Lung (tissue), 12 donors: Measurements from ENCODE around the gene PMM2. TPM values are rescaled to one million over a fixed set of nuclear protein-coding genes. Genes with fewer than 3 reads are reported as not detected.
"Not testable (repeated sequence)": the region's sequence is repeated elsewhere in the genome, so short reads cannot be mapped to it uniquely, and the experiment has no call there.

Source experiments
- ATAC-seq: fragments of 200-7000 bp; cut with Tn5 transposase; one replicate; pipeline ENCODE4 v1.9.1; 2020; ENCODE audit warnings: moderate number of reproducible peaks; ENCODE audit not compliant: insufficient read depth, low FRiP score
- DNase-seq, 3 donors: peaks; one replicate each; pipeline ENCODE4 v3.0.0-alpha.2; 2013 to 2017
- H3K27ac ChIP-seq, 2 donors: one replicate each; pipeline ENCODE4 v1.5.1; 2013; ENCODE audit warnings: mild to moderate bottlenecking in 2 of 2, moderate library complexity in 2 of 2, control low read depth in 1 of 2, inconsistent platforms in 1 of 2, low read depth in 1 of 2, low read length in 1 of 2
- H3K27me3 ChIP-seq, 3 donors: one replicate each; pipeline ENCODE4 v1.5.1; 2013; ENCODE audit warnings: low read length in 2 of 3; ENCODE audit not compliant: control insufficient read depth in 3 of 3, insufficient read depth in 3 of 3
- H3K36me3 ChIP-seq, 4 donors: one replicate each; pipeline ENCODE4 v1.5.1; 2013; ENCODE audit warnings: low read length in 4 of 4, mild to moderate bottlenecking in 1 of 4, moderate library complexity in 1 of 4; ENCODE audit not compliant: control insufficient read depth in 4 of 4, insufficient read depth in 4 of 4
- H3K4me1 ChIP-seq, 5 donors: one replicate each; pipeline ENCODE4 v1.5.1; 2013; ENCODE audit warnings: low read length in 5 of 5, mild to moderate bottlenecking in 2 of 5, moderate library complexity in 1 of 5; ENCODE audit not compliant: control insufficient read depth in 5 of 5, insufficient read depth in 5 of 5
- H3K4me3 ChIP-seq: one replicate; pipeline ENCODE4 v1.5.1; 2013; ENCODE audit warnings: mild to moderate bottlenecking, control low read depth, moderate library complexity
- H3K9ac ChIP-seq, 2 donors: one replicate each; pipeline ENCODE4 v1.5.1; 2013; ENCODE audit warnings: low read length in 2 of 2, control low read depth in 1 of 2; ENCODE audit not compliant: insufficient read depth in 1 of 2
- H3K9me3 ChIP-seq, 4 donors: one replicate each; pipeline ENCODE4 v1.5.1; 2013; ENCODE audit warnings: low read length in 3 of 4, mild to moderate bottlenecking in 1 of 4, moderate library complexity in 1 of 4; ENCODE audit not compliant: control insufficient read depth in 4 of 4, insufficient read depth in 3 of 4
- CTCF ChIP-seq: IDR thresholded peaks from 2 replicates; pipeline ENCODE4 v1.5.1; 2012; ENCODE audit warnings: mild to moderate bottlenecking; ENCODE audit errors: control extremely low read depth, extremely low read depth
- WGBS, 2 donors: extraction: QIAGEN DNeasy Blood & Tissue Kit; methylation state at CpG; one replicate each; pipeline ENCODE4 v1.1.7; 2013; 5-methylcytosine and 5-hydroxymethylcytosine counted together
- polyA plus RNA-seq, 2 donors: library from polyadenylated mRNA; stranded (reverse); fragments of 200-250 nt; gene quantifications; one replicate each; pipeline ENCODE4 v1.2.1, GENCODE V29; 2013
- total RNA-seq, 2 donors: library from RNA; depleted of rRNA in 1 of 2; stranded (reverse); fragments of >200 nt in 1 of 2; gene quantifications; one replicate each; pipeline ENCODE4 v1.2.1, GENCODE V29; 2014 to 2021
- donor health status: control.
- donor health status: control.
- donor health status: Bipolar disorder and iron deficiency.
- donor health status: healthy.
- donor health status: DM: yes; HTN: yes; CAD: no.

The PMM2 gene
- total and polyA plus RNA-seq, 4 donors: 27.1 to 40.0 (median 32.0) TPM

- H3K9ac ChIP-seq: no peak overlapping the region
- TF ChIP-seq CTCF: no peak
- ATAC-seq (no peak), DNase-seq (no peak)
- H3K27ac ChIP-seq: no peak overlapping the region
- no peaks in the 10 kb centered on the region for H3K27me3 ChIP-seq
- peaks cover 0 to 32% (median 14%) of the 10 kb centered on the region in 4 donors for H3K36me3 ChIP-seq
- 90 to 94% methylated on average over 18 of the region's 18 CpGs for WGBS, 2 donors
- peaks cover 0 to 1% (median 0%) of the 10 kb centered on the region in 5 donors for H3K4me1 ChIP-seq
- no peak overlapping the region for H3K4me3 ChIP-seq
- H3K9me3 ChIP-seq: no peaks in the 10 kb centered on the region
Measured at GRCh38 chr16:8831871-8832716, 34.5 kb downstream of the PMM2 start.

- H3K4me1 ChIP-seq: peaks cover 0 to 2% (median 0%) of the 10 kb centered on the region in 5 donors
- 78 to 84% methylated on average over 16 of the region's 16 CpGs for WGBS, 2 donors
- H3K4me3 ChIP-seq: no peak overlapping the region
- H3K9ac ChIP-seq: no peak overlapping the region
- peaks cover 0 to 32% (median 14%) of the 10 kb centered on the region in 4 donors for H3K36me3 ChIP-seq
- DNase-seq (no peak), ATAC-seq (no peak)
- H3K9me3 ChIP-seq: no peaks in the 10 kb centered on the region
- no peaks in the 10 kb centered on the region for H3K27me3 ChIP-seq
- H3K27ac ChIP-seq: no peak overlapping the region
- TF ChIP-seq CTCF: no peak
Measured at GRCh38 chr16:8832717-8833105, 35.1 kb downstream of the PMM2 start.

GRCh38 chr16:8836797-8837196, 39.2 kb downstream of the PMM2 start:
- not testable (repeated sequence) for DNase-seq
- 80 to 96% methylated on average over 7 of the region's 7 CpGs for WGBS, 2 donors

GRCh38 chr16:8837594-8837993, 40.0 kb downstream of the PMM2 start:
- H3K9me3 ChIP-seq, H3K36me3 ChIP-seq, DNase-seq, H3K27me3 ChIP-seq, ATAC-seq, H3K27ac ChIP-seq, H3K4me3 ChIP-seq, H3K9ac ChIP-seq, H3K4me1 ChIP-seq: not testable (repeated sequence)
- 77 to 80% methylated on average over 15 of the region's 15 CpGs for WGBS, 2 donors

More at GRCh38 chr16:8836797-8837196, 39.2 kb downstream of the PMM2 start:
- H3K4me1 ChIP-seq, H3K36me3 ChIP-seq, H3K27me3 ChIP-seq, ATAC-seq, H3K4me3 ChIP-seq, H3K9me3 ChIP-seq, H3K27ac ChIP-seq, H3K9ac ChIP-seq: not testable (repeated sequence)

GRCh38 chr16:8842016-8842415, 44.4 kb downstream of the PMM2 start:
- ATAC-seq, H3K4me3 ChIP-seq, H3K27me3 ChIP-seq, H3K4me1 ChIP-seq, H3K9me3 ChIP-seq, H3K27ac ChIP-seq, H3K9ac ChIP-seq, DNase-seq, H3K36me3 ChIP-seq: not testable (repeated sequence)
- WGBS, 2 donors: 50 to 59% methylated on average over 4 of the region's 4 CpGs

GRCh38 chr16:8843296-8843695, 45.7 kb downstream of the PMM2 start:
- H3K9me3 ChIP-seq, ATAC-seq, H3K36me3 ChIP-seq, H3K4me3 ChIP-seq, H3K4me1 ChIP-seq, H3K27ac ChIP-seq, H3K27me3 ChIP-seq, DNase-seq, H3K9ac ChIP-seq: not testable (repeated sequence)
- 74 to 81% methylated on average over 12 of the region's 12 CpGs for WGBS, 2 donors
